ENCODE measurements around the gene FLT3.

GRCh38 chr13:27962982-27963381 lies 137.4 kb downstream of the FLT3 start:
- TF ChIP-seq POLR2A (IDR thresholded peaks at IDR 0.05) (no peak), CTCF (IDR thresholded peaks at IDR 0.05) (no peak)
